ENCODE data around the gene CREBBP. TPM values are rescaled to one million over a fixed set of nuclear protein-coding genes. Genes with fewer than 3 reads are reported as not detected.

The CREBBP gene
- total and polyA plus RNA-seq, 9 of the 15 experiments (the other 6 are each of a cell fraction or from before 2014, with no cell fraction given) = 0.70 to 24.8 (median 5.6) TPM

GRCh38 chr16:3751878-3752277, 128.6 kb downstream of the CREBBP start:
- Histone ChIP-seq H3K79me2 (ENCODE audit: control insufficient read depth, insufficient read depth, low read length) (no peaks in the 10 kb centered on the region), H3K4me1 (replicated peaks in 1 of 2; ENCODE audit: control insufficient read depth in 2 of 2, insufficient read depth in 2 of 2, low read length in 2 of 2) (no peaks in the 10 kb centered on the region), H3K9me3 (replicated peaks; ENCODE audit: control insufficient read depth, insufficient read depth, low read depth, low read length) (no peaks in the 10 kb centered on the region), H3K36me3 (ENCODE audit: control insufficient read depth, insufficient read depth, low read length) (peaks cover 47% of the 10 kb centered on the region), H3K4me2 (ENCODE audit: insufficient read depth, low read length) (no peak overlapping the region), H3K9me1 (ENCODE audit: control insufficient read depth, insufficient read depth, low read length) (no peaks in the 10 kb centered on the region), H4K20me1 (replicated peaks; ENCODE audit: control insufficient read depth, insufficient read depth, low read length) (no peaks in the 10 kb centered on the region), H3K4me3 (no peak overlapping the region), H3K9ac (ENCODE audit: insufficient read depth in 1 of 2, low read depth in 2 of 2, low read length in 2 of 2) (no peak overlapping the region), H3K27ac (ENCODE audit: extremely low read depth, low read depth, low read length) (no peak overlapping the region), H3K27me3 (ENCODE audit: control insufficient read depth in 2 of 2, insufficient read depth in 2 of 2, low read length in 2 of 2) (no peaks in the 10 kb centered on the region), H2AFZ (ENCODE audit: low read depth, low read length) (no peak overlapping the region)
- DNase-seq (ENCODE audit: extremely low read depth in 1 of 4, low spot score in 3 of 4) (no peak), FAIRE-seq (no peak), ATAC-seq (no peak)
- intact Hi-C loops (cut with micrococcal nuclease) = no loop called here
- WGBS (ENCODE audit: insufficient coverage, low coverage, missing lambda C conversion rate) = 93% methylated on average over 8 of the region's 8 CpGs
- in situ Hi-C loops (cut with MboI) = no loop called here
- TF ChIP-seq ZNF766 (CRISPR knock-in tag; conservative IDR thresholded peaks at IDR 0.05) (no peak), PKNOX1 (IDR thresholded peaks at IDR 0.05) (0 out of 2 replicates have a peak, but pooled peaks have one; percentile 5), FOXP1 (CRISPR knock-in tag; IDR thresholded peaks at IDR 0.05) (no peak)
- POLR2A ChIA-PET = no interaction called here
- CTCF ChIA-PET (ENCODE audit: low intra/inter-chr PET ratio) = no interaction called here
- BruUV-seq (replicated peaks) = no TSS peak

GRCh38 chr16:3748307-3748706, 132.2 kb downstream of the CREBBP start:
- no TSS peak for BruUV-seq (replicated peaks)
- in situ Hi-C loops (cut with MboI) = no loop called here
- H3K27ac ChIP-seq (ENCODE audit: extremely low read depth, low read depth, low read length) = no peak overlapping the region
- H3K36me3 ChIP-seq (ENCODE audit: control insufficient read depth, insufficient read depth, low read length) = peaks cover 49% of the 10 kb centered on the region
- ChIA-PET POLR2A (no interaction called here), CTCF (ENCODE audit: low intra/inter-chr PET ratio) (no interaction called here)
- no peak overlapping the region for H2AFZ ChIP-seq (ENCODE audit: low read depth, low read length)
- TF ChIP-seq NFIC (IDR thresholded peaks at IDR 0.05) (peak; percentile 85), MECOM (CRISPR knock-in tag; IDR thresholded peaks at IDR 0.05) (no peak), NFIX (CRISPR knock-in tag; IDR thresholded peaks at IDR 0.05; ENCODE audit: low read depth) (peak; percentile 50; the same call in 1 of the 2 replicates)
- H3K9me3 ChIP-seq (replicated peaks; ENCODE audit: control insufficient read depth, insufficient read depth, low read depth, low read length) = no peaks in the 10 kb centered on the region
- no peaks in the 10 kb centered on the region for H3K4me1 ChIP-seq (replicated peaks in 1 of 2; ENCODE audit: control insufficient read depth in 2 of 2, insufficient read depth in 2 of 2, low read length in 2 of 2)
- H3K4me2 ChIP-seq (ENCODE audit: insufficient read depth, low read length) = no peak overlapping the region
- H3K79me2 ChIP-seq (ENCODE audit: control insufficient read depth, insufficient read depth, low read length) = no peaks in the 10 kb centered on the region
- FAIRE-seq = no peak
- H3K9ac ChIP-seq (ENCODE audit: insufficient read depth in 1 of 2, low read depth in 2 of 2, low read length in 2 of 2) = no peak overlapping the region
- H3K9me1 ChIP-seq (ENCODE audit: control insufficient read depth, insufficient read depth, low read length) = no peaks in the 10 kb centered on the region
- no peak for DNase-seq (ENCODE audit: extremely low read depth in 1 of 4, low spot score in 3 of 4)
- WGBS (ENCODE audit: insufficient coverage, low coverage, missing lambda C conversion rate) = 90% methylated on average over 5 of the region's 5 CpGs
- intact Hi-C loops (cut with micrococcal nuclease) = no loop called here
- no peak for ATAC-seq
- H4K20me1 ChIP-seq (replicated peaks; ENCODE audit: control insufficient read depth, insufficient read depth, low read length) = no peaks in the 10 kb centered on the region
- H3K4me3 ChIP-seq = no peak overlapping the region
- no peaks in the 10 kb centered on the region for H3K27me3 ChIP-seq (ENCODE audit: control insufficient read depth in 2 of 2, insufficient read depth in 2 of 2, low read length in 2 of 2)

All from K562 (cell line).